ENCODE measurements around the gene SULT1A2.
"Not testable (repeated sequence)": the region's sequence is repeated elsewhere in the genome, so short reads cannot be mapped to it uniquely, and the experiment has no call there.

Gene SULT1A2

GRCh38 chr16:28609631-28610594 is 13.1 kb upstream of the SULT1A2 start, which contains the start of gene SULT1A1:
SULT1A1 (minus strand) TSS chr16:28610044; CDS start chr16:28608855, 1,189 bp downstream.
- no peak for DNase-seq (ENCODE audit: low read depth)

- DNase-seq (ENCODE audit: low read depth): not testable (repeated sequence)
These were observed 12.2 kb upstream of the SULT1A2 start for GRCh38 chr16:28608867-28609596.

- not testable (repeated sequence) for DNase-seq (ENCODE audit: low read depth)
These were observed 11.6 kb upstream of the SULT1A2 start for GRCh38 chr16:28608496-28608808.

- not testable (repeated sequence) for DNase-seq (ENCODE audit: low read depth)
These were observed 11.0 kb upstream of the SULT1A2 start for GRCh38 chr16:28607681-28608495.

- no peak for DNase-seq (ENCODE audit: low read depth)
These were observed 10.3 kb upstream of the SULT1A2 start for GRCh38 chr16:28607116-28607623.

GRCh38 chr16:28606291-28607115 is 9.7 kb upstream of the SULT1A2 start:
- DNase-seq (ENCODE audit: low read depth): no peak

GRCh38 chr16:28604186-28604565 is 7.3 kb upstream of the SULT1A2 start:
- DNase-seq (ENCODE audit: low read depth): no peak

- DNase-seq (ENCODE audit: low read depth): no peak
These were observed 6.7 kb upstream of the SULT1A2 start for GRCh38 chr16:28603381-28604185.

- no peak for DNase-seq (ENCODE audit: low read depth)
These were observed 5.7 kb upstream of the SULT1A2 start for GRCh38 chr16:28602529-28602928.

- DNase-seq (ENCODE audit: low read depth): not testable (repeated sequence)
These were observed 5.2 kb upstream of the SULT1A2 start for GRCh38 chr16:28602062-28602461.

GRCh38 chr16:28601589-28601988 is 4.7 kb upstream of the SULT1A2 start:
- DNase-seq (ENCODE audit: low read depth): not testable (repeated sequence)

- not testable (repeated sequence) for DNase-seq (ENCODE audit: low read depth)
These were observed 4.1 kb upstream of the SULT1A2 start for GRCh38 chr16:28600965-28601364.

- not testable (repeated sequence) for DNase-seq (ENCODE audit: low read depth)
These were observed 2.8 kb upstream of the SULT1A2 start for GRCh38 chr16:28599377-28600285.

- DNase-seq (ENCODE audit: low read depth): no peak
These were observed 927 bp upstream of the SULT1A2 start for GRCh38 chr16:28597692-28598261.

- DNase-seq (ENCODE audit: low read depth): no peak
These were observed 677 bp downstream of the SULT1A2 start for GRCh38 chr16:28596115-28596630.

- DNase-seq (ENCODE audit: low read depth): not testable (repeated sequence)
These were observed 1.4 kb downstream of the SULT1A2 start for GRCh38 chr16:28595451-28595850.

GRCh38 chr16:28592979-28593553 is 3.8 kb downstream of the SULT1A2 start:
- DNase-seq (ENCODE audit: low read depth): no peak

- no peak for DNase-seq (ENCODE audit: low read depth)
These were observed 4.3 kb downstream of the SULT1A2 start for GRCh38 chr16:28592511-28592910.

All from stimulated activated CD8-positive, alpha-beta memory T cell treated with anti-CD3 and anti-CD28 coated beads, Interleukin-7, amount 100 ng/mL, for 24 hours (primary cell).